ENCODE measurements around the gene WDR27.

DNA sequence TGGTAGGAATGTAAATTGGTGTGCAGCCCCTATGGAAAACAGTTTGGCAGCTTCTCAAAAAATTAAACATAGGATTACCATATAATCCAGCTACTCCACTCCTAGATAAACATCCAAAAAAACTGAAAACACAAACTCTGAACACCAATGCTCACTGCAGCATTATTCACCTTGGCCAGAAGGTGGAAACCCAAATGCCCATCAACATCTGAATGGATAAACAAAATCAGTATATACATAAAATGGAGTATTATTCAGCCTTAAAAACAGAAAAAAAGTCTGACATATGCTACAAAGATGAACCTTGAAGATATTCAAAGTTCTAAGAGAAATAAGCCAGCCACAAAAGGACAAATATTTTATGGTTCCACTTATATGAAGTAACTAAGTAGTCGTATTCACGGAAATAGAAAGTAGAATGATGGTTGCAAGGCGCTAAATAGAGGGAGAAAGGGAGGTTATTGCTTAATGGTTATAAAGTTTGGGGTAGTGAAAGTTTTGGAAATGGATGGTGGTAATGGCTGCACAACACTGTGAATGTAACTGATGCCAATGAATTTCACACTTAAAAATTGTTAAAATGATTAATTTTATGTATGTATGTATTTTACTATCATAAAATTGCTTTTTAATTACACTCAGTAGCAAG is 18.5 kb upstream of the WDR27 start:
- TF ChIP-seq, protein P1, sequence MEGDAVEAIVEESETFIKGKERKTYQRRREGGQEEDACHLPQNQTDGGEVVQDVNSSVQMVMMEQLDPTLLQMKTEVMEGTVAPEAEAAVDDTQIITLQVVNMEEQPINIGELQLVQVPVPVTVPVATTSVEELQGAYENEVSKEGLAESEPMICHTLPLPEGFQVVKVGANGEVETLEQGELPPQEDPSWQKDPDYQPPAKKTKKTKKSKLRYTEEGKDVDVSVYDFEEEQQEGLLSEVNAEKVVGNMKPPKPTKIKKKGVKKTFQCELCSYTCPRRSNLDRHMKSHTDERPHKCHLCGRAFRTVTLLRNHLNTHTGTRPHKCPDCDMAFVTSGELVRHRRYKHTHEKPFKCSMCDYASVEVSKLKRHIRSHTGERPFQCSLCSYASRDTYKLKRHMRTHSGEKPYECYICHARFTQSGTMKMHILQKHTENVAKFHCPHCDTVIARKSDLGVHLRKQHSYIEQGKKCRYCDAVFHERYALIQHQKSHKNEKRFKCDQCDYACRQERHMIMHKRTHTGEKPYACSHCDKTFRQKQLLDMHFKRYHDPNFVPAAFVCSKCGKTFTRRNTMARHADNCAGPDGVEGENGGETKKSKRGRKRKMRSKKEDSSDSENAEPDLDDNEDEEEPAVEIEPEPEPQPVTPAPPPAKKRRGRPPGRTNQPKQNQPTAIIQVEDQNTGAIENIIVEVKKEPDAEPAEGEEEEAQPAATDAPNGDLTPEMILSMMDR (IDR thresholded peaks at IDR 0.05 in 4 of 5, conservative IDR thresholded peaks at IDR 0.05 in 1 of 5) = no peak
- no peak for TF ChIP-seq POLR2A (IDR thresholded peaks at IDR 0.05)

Data from gastrocnemius medialis (tissue), 4 donors.